GM18951 (cell line): Measurements from ENCODE around the gene DDX60.
"Not testable (repeated sequence)": the region's sequence is repeated elsewhere in the genome, so short reads cannot be mapped to it uniquely, and the experiment has no call there.

ENCODE experiments used
- POLR2A ChIP-seq: IDR thresholded peaks from 4 replicates; pipeline ENCODE4 v1.6.1; 2011; ENCODE audit warnings: mild to moderate bottlenecking; ENCODE audit not compliant: insufficient read length, insufficient read depth; ENCODE audit errors: extremely low read depth
- in situ Hi-C: fragments of 300-500 bp; cut with MboI; formaldehyde crosslinking; loops from one replicate; pipeline ENCODE4 v1.12.0; 2022; ENCODE audit warnings: low sequenced_read_pairs, mixed read lengths, inconsistent platforms; ENCODE audit not compliant: unreplicated experiment

Gene DDX60

GRCh38 chr4:168269896-168270295 is 48.7 kb downstream of the DDX60 start:
- TF ChIP-seq POLR2A, result no peak
- in situ Hi-C loops, result no loop called here

DNA sequence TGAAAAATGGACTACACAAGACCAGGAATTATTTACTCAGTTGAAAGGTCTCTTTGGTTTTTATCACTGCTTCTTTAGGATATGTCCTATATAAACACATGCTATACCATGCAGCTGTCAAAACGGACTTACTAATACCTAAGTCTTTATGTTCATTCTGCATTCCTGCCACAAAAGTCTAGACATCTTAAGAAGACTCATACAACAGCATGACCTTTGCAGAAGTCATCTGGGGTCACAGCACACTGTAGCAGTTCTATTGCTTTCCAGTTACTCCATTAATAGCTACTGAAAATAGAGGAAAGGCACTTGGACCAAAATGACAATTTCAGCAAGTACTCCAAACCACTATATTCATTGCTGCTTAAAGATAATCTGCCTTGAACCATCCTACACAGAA is 53.2 kb downstream of the DDX60 start:
- in situ Hi-C loops, result no loop called here

DNA sequence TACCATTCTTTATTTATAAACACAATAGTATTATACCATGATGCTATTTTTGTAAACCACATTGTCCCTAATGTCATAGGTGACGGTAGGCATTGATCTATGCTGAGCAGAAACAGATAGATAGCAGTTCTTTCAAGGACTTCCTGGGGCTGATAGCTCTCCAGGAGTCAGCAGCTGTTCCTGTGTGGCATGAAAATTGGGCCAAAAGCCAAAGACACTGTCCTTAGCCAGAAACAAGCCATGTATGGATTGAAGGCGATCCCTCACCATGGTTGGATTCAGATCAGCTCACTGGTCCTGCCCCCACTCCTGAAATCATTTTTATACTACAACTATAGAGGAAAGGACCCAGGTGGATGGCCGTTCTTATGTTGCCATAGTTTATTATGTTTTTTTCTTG is 53.6 kb downstream of the DDX60 start:
- in situ Hi-C loops, result no loop called here

More for the DNA sequence above, 53.2 kb downstream of the DDX60 start:
- TF ChIP-seq POLR2A, result no peak

GRCh38 chr4:168263039-168263438 is 55.5 kb downstream of the DDX60 start:
- in situ Hi-C loops, result no loop called here
- no peak for TF ChIP-seq POLR2A

More for the DNA sequence above, 53.6 kb downstream of the DDX60 start:
- no peak for TF ChIP-seq POLR2A

GRCh38 chr4:168259096-168259495 is 59.5 kb downstream of the DDX60 start:
- in situ Hi-C loops, result no loop called here
- no peak for TF ChIP-seq POLR2A

- in situ Hi-C loops, result no loop called here
- no peak for TF ChIP-seq POLR2A
Measured at GRCh38 chr4:168257768-168258167, 60.8 kb downstream of the DDX60 start.

GRCh38 chr4:168248176-168248710 is 70.3 kb downstream of the DDX60 start:
- TF ChIP-seq POLR2A, result no peak
- in situ Hi-C loops, result no loop called here

- TF ChIP-seq POLR2A, result no peak
- in situ Hi-C loops, result no loop called here
Measured at GRCh38 chr4:168247603-168248002, 70.9 kb downstream of the DDX60 start.

DNA sequence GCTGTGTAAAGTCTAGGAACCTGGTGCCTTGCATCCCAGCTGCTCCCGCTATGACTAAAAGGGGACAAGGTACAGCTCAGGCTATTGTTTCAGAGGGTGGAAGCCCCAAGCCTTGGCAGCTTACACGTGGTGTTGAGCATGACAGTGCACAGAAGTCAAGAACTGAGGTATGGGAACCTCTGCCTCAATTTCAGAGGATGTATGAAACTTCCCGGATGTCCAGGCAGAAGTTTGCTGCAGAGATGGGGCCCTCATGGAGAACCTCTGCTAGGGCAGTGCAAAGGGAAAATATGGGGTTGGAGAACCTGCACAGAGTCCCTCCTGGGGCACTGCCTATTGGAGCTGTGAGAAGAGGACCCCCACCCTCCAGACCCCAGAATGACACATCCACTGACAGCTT is 76.6 kb downstream of the DDX60 start:
- TF ChIP-seq POLR2A, result no peak
- in situ Hi-C loops, result no loop called here

GRCh38 chr4:168240821-168241220 is 77.7 kb downstream of the DDX60 start:
- no peak for TF ChIP-seq POLR2A
- in situ Hi-C loops, result no loop called here

- in situ Hi-C loops, result no loop called here
- TF ChIP-seq POLR2A, result no peak
Measured at GRCh38 chr4:168221301-168221700, 97.3 kb downstream of the DDX60 start.

DNA sequence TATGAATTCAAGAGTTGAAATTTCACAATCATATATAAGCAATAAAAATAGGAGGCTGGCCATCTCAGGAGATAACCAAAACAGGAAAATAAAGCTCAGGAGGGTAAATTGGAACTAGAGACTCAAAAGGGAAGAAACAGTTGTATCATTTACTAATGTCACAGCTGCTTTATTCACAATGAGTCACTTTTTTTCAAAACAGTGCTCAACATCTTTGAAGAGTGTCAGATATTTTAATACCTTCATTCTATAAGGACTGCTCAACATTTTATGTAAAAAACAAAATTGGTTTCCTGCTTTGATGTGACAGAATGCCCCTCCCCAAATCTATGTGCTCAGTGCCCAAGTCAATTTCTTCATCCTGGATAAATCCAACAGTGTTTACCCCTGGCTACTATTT is 97.7 kb downstream of the DDX60 start:
- TF ChIP-seq POLR2A, result no peak
- in situ Hi-C loops, result no loop called here

DNA sequence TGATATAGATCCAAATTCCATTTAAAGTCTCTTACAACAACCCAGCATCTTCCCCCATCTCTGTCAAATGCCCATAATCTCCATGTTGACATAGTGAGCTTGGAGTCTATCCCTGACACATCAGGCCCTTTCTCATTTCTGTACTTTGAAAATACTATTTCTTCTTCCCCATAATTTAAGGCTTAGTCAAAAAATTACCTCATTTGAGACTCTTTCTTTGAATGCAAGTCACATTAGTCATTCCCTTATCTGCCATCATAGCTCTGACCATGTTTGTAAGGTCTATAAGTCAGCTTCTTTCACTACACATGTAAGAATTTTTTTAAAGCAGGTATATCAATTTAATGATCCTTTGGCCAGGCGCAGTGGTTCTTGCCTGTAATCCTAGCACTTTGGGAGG is 99.9 kb downstream of the DDX60 start:
- TF ChIP-seq POLR2A, result no peak
- in situ Hi-C loops, result no loop called here

GRCh38 chr4:168213511-168213910 is 105.0 kb downstream of the DDX60 start:
- in situ Hi-C loops, result not testable (repeated sequence)

- in situ Hi-C loops, result no loop called here
Measured at GRCh38 chr4:168212656-168213055, 105.9 kb downstream of the DDX60 start.

More at GRCh38 chr4:168212656-168213055, 105.9 kb downstream of the DDX60 start:
- TF ChIP-seq POLR2A, result no peak
